GM12801 (cell line): ENCODE results near the gene NOX5.

Experiments
- CTCF ChIP-seq: IDR thresholded peaks from one replicate; pipeline ENCODE4 v1.5.1; 2011; ENCODE audit warnings: control low read depth; ENCODE audit not compliant: insufficient read length; ENCODE audit errors: extremely low read depth

NOX5 gene

GRCh38 chr15:68993276-68993675 lies 21.2 kb upstream of the NOX5 start:
- no peak for TF ChIP-seq CTCF

- no peak for TF ChIP-seq CTCF
These were observed 20.3 kb upstream of the NOX5 start for GRCh38 chr15:68994149-68994548.

GRCh38 chr15:68994981-68995761 lies 19.3 kb upstream of the NOX5 start:
- no peak for TF ChIP-seq CTCF

GRCh38 chr15:68997050-68997449 lies 17.4 kb upstream of the NOX5 start:
- TF ChIP-seq CTCF: no peak

- no peak for TF ChIP-seq CTCF
These were observed 16.3 kb upstream of the NOX5 start for GRCh38 chr15:68997930-68998777.

GRCh38 chr15:68999091-68999490 lies 15.4 kb upstream of the NOX5 start:
- TF ChIP-seq CTCF: no peak

GRCh38 chr15:69000091-69000490 lies 14.4 kb upstream of the NOX5 start:
- no peak for TF ChIP-seq CTCF
